ENCODE results near the gene RAI1. TPM values are rescaled to one million over a fixed set of nuclear protein-coding genes. Genes with fewer than 3 reads are reported as not detected.

The RAI1 gene
- total RNA-seq, 1 experiment from 2014 or later = 86.3 TPM

GRCh38 chr17:17709815-17710321 lies 28.6 kb downstream of the RAI1 start:
- no peaks in the 10 kb centered on the region for H3K9me3 ChIP-seq (ENCODE audit: insufficient read depth, low read depth)
- ChIA-PET POLR2A (ENCODE audit: unreplicated experiment) (interaction anchor here (0.6 to 0.8 kb wide), 2 partner anchors 14 to 26 kb away, joined by 4 to 6 read pairs; no protein-coding TSS in a partner anchor), CTCF (no interaction called here)
- intact Hi-C loops (cut with micrococcal nuclease; ENCODE audit: unreplicated experiment) = loop anchor here (2.0 kb wide), 2 partner anchors 13 to 43 kb away; no protein-coding TSS in a partner anchor
- TF ChIP-seq CTCF (conservative IDR thresholded peaks at IDR 0.05) = no peak
- no peaks in the 10 kb centered on the region for H3K27me3 ChIP-seq (ENCODE audit: insufficient read depth, low read depth)
- H3K4me2 ChIP-seq = peak overlapping the region; percentile 84; the same call in 1 of the 2 replicates
- H3F3A ChIP-seq (ENCODE audit: insufficient read depth, low read depth) = peaks cover 65% of the 10 kb centered on the region; the same call in 1 of the 2 replicates
- DNase-seq = peak in 1 of 2 experiments; percentile 18
- H3K9me2 ChIP-seq (ENCODE audit: insufficient read depth) = no peaks in the 10 kb centered on the region
- no TSS peak for BruUV-seq (replicated peaks)
- no peak overlapping the region for H2AFZ ChIP-seq
- peak overlapping the region; percentile 80 for H3K27ac ChIP-seq
- H3K79me2 ChIP-seq (ENCODE audit: low read depth) = peaks cover 87% of the 10 kb centered on the region
- peaks cover 46% of the 10 kb centered on the region for H4K20me1 ChIP-seq (ENCODE audit: insufficient read depth)
- no peak overlapping the region for H3K4me3 ChIP-seq
- peaks cover 47% of the 10 kb centered on the region for H3K4me1 ChIP-seq (replicated peaks; ENCODE audit: insufficient read depth)
- peaks cover 4% of the 10 kb centered on the region; the same call in 1 of the 2 replicates for H3K36me3 ChIP-seq (ENCODE audit: low read depth)

- peak overlapping the region; percentile 84 for H3K4me2 ChIP-seq
- peaks cover 44% of the 10 kb centered on the region for H4K20me1 ChIP-seq (ENCODE audit: insufficient read depth)
- no peak overlapping the region for H3K4me3 ChIP-seq
- no peaks in the 10 kb centered on the region for H3K9me2 ChIP-seq (ENCODE audit: insufficient read depth)
- intact Hi-C loops (cut with micrococcal nuclease; ENCODE audit: unreplicated experiment) = loop anchor here (2.0 kb wide), 2 partner anchors 14 to 42 kb away; no protein-coding TSS in a partner anchor
- CTCF ChIA-PET = interaction anchor here (1.0 kb wide), 1 partner anchor 209 kb away, joined by 3 read pairs; no protein-coding TSS in a partner anchor
- H3K27me3 ChIP-seq (ENCODE audit: insufficient read depth, low read depth) = no peaks in the 10 kb centered on the region
- peaks cover 87% of the 10 kb centered on the region for H3K79me2 ChIP-seq (ENCODE audit: low read depth)
- H3K4me1 ChIP-seq (replicated peaks; ENCODE audit: insufficient read depth) = peaks cover 47% of the 10 kb centered on the region
- peaks cover 62% of the 10 kb centered on the region; the same call in 1 of the 2 replicates for H3F3A ChIP-seq (ENCODE audit: insufficient read depth, low read depth)
- no peaks in the 10 kb centered on the region for H3K9me3 ChIP-seq (ENCODE audit: insufficient read depth, low read depth)
- H3K27ac ChIP-seq = peak overlapping the region; percentile 80
- no peak for DNase-seq
- BruUV-seq (replicated peaks) = no TSS peak
- no peak for TF ChIP-seq EZH2 (IDR thresholded peaks at IDR 0.05; ENCODE audit: low read depth)
- no peak for TF ChIP-seq CTCF (conservative IDR thresholded peaks at IDR 0.05)
- POLR2A ChIA-PET (ENCODE audit: unreplicated experiment) = interaction anchor here (0.7 to 0.8 kb wide), 2 partner anchors 18 to 129 kb away, joined by 3 to 9 read pairs; no protein-coding TSS in a partner anchor
- H3K36me3 ChIP-seq (ENCODE audit: low read depth) = no peaks in the 10 kb centered on the region
- H2AFZ ChIP-seq = no peak overlapping the region
Observed at GRCh38 chr17:17710355-17710727, 29.1 kb downstream of the RAI1 start.

GRCh38 chr17:17710728-17711541 lies 29.7 kb downstream of the RAI1 start:
- Histone ChIP-seq H3K27me3 (ENCODE audit: insufficient read depth, low read depth) (no peaks in the 10 kb centered on the region), H3K27ac (peak overlapping the region; percentile 80), H3K4me1 (replicated peaks; ENCODE audit: insufficient read depth) (peaks cover 47% of the 10 kb centered on the region), H3F3A (ENCODE audit: insufficient read depth, low read depth) (peaks cover 57% of the 10 kb centered on the region; the same call in 1 of the 2 replicates), H3K9me3 (ENCODE audit: insufficient read depth, low read depth) (no peaks in the 10 kb centered on the region), H2AFZ (no peak overlapping the region), H4K20me1 (ENCODE audit: insufficient read depth) (peaks cover 46% of the 10 kb centered on the region; the same call in 1 of the 2 replicates), H3K9me2 (ENCODE audit: insufficient read depth) (no peaks in the 10 kb centered on the region), H3K79me2 (ENCODE audit: low read depth) (peaks cover 87% of the 10 kb centered on the region), H3K4me2 (peak overlapping the region; percentile 84), H3K4me3 (peak overlapping the region; percentile 33; the same call in 1 of the 2 replicates), H3K36me3 (ENCODE audit: low read depth) (no peaks in the 10 kb centered on the region)
- no TSS peak for BruUV-seq (replicated peaks)
- POLR2A ChIA-PET (ENCODE audit: unreplicated experiment) = interaction anchor here (0.6 to 0.8 kb wide), 4 partner anchors 15 to 128 kb away, joined by 3 to 9 read pairs (median 5); no protein-coding TSS in a partner anchor
- TF ChIP-seq CTCF (conservative IDR thresholded peaks at IDR 0.05) = no peak
- TF ChIP-seq EZH2 (IDR thresholded peaks at IDR 0.05; ENCODE audit: low read depth) = no peak
- CTCF ChIA-PET = interaction anchor here (1.0 kb wide), 1 partner anchor 208 kb away, joined by 3 read pairs; no protein-coding TSS in a partner anchor
- intact Hi-C loops (cut with micrococcal nuclease; ENCODE audit: unreplicated experiment) = loop anchor here (1.0 to 2.0 kb wide), 4 partner anchors 14 to 42 kb away; no protein-coding TSS in a partner anchor
- DNase-seq = peak; percentile 96 to 98

All from PC-9 (cell line).